Right lobe of liver (tissue), 6 donors: ENCODE measurements around the gene RBM48. TPM values are rescaled to one million over a fixed set of nuclear protein-coding genes. Genes with fewer than 3 reads are reported as not detected.
A peak's percentile ranks its signal among the peaks of the same experiment; 100 is the strongest.

Experiments
- ATAC-seq, 4 donors: fragments of 200-7000 bp; cut with Tn5 transposase; one replicate each; pipeline ENCODE4 v1.9.1; 2020; ENCODE audit warnings: mild to moderate bottlenecking in 4 of 4, moderate library complexity in 4 of 4
- DNase-seq, 3 donors: peaks; one replicate each; pipeline ENCODE4 v3.0.0-alpha.2; 2020
- H3K27ac ChIP-seq, 3 donors: fragments of 200-600 bp; one replicate each; pipeline ENCODE4 v1.8.0; 2022
- H3K27me3 ChIP-seq, 2 donors: fragments of 200-600 bp; one replicate each; pipeline ENCODE4 v1.8.0; 2022
- H3K36me3 ChIP-seq, 4 donors: fragments of 200-600 bp; sonication (generic) in 1 of 4; one replicate each; pipeline versions ENCODE4 v1.5.1 to v1.8.0; 2017 to 2022; ENCODE audit warnings: control low read depth in 1 of 4
- H3K4me1 ChIP-seq, 4 donors: fragments of 200-600 bp; sonication (generic) in 1 of 4; one replicate each; pipeline versions ENCODE4 v1.5.1 to v1.8.0; 2017 to 2022; ENCODE audit warnings: control low read depth in 1 of 4
- H3K4me3 ChIP-seq, 3 donors: fragments of 200-600 bp; one replicate each; pipeline ENCODE4 v1.8.0; 2022
- H3K9me3 ChIP-seq, 4 donors: fragments of 200-600 bp; sonication (generic) in 1 of 4; one replicate each; pipeline versions ENCODE4 v1.5.1 to v1.8.0; 2017 to 2022; ENCODE audit warnings: control low read depth in 1 of 4
- CTCF ChIP-seq, 4 donors: fragments of 200-600 bp in 3 of 4; fragments of 450-650 bp in 1 of 4; IDR thresholded peaks; one replicate each; pipeline versions ENCODE4 v1.5.1 to v1.8.0; 2016 to 2022; ENCODE audit warnings: antibody characterized with exemption in 4 of 4, mild to moderate bottlenecking in 2 of 4
- POLR2A ChIP-seq: fragments of 450-650 bp; IDR thresholded peaks from one replicate; pipeline ENCODE4 v1.6.1; 2017; ENCODE audit warnings: antibody characterized with exemption, mild to moderate bottlenecking
- WGBS: methylation state at CpG from one replicate; pipeline ENCODE4 v1.1.6; 2018; ENCODE audit warnings: low coverage, low lambda C conversion rate; ENCODE audit not compliant: insufficient coverage; ENCODE audit errors: missing lambda C conversion rate; 5-methylcytosine and 5-hydroxymethylcytosine counted together
- intact Hi-C, 2 donors: fragments of 100-400 bp; cut with DNase I; formaldehyde crosslinking; loops; one replicate each; pipeline versions ENCODE4 v1.11.2 to v1.14.1; 2022
- total RNA-seq, 6 experiments: library from RNA; depleted of rRNA in 2 of 6; stranded (reverse); fragments of >200 nt in 2 of 6; fragmentation: NEBNext Ultra II Directional in 3 of 6; extraction: Animal tissue kit (Norgen Biotek cat#: 25700) in 3 of 6; gene quantifications; one replicate each; pipeline versions ENCODE4 v1.1.0 to v1.2.4, GENCODE V29; 2016 to 2023
- donor health status: DM: no; HTN: yes; CAD: no.
- donor health status: DM: no; HTN: no; CAD: no.
- donor health status: DM: no; HTN: no; CAD: no.
- donor health status: DM: no; HTN: yes; CAD: no.
- donor health status: DM: no; HTN: yes; CAD: no.

Gene RBM48
- total RNA-seq, 6 experiments from 2014 or later: 4.2 to 6.9 (median 4.7) TPM

GRCh38 chr7:92586841-92587240 is 58.2 kb downstream of the RBM48 start:
- 34% methylated on average over 4 of the region's 4 CpGs for WGBS
- H3K4me3 ChIP-seq: no peak overlapping the region
- peaks cover 0 to 40% (median 6%) of the 10 kb centered on the region in 4 donors for H3K4me1 ChIP-seq
- TF ChIP-seq POLR2A: no peak
- TF ChIP-seq CTCF (IDR thresholded peaks at IDR 0.05): no peak
- H3K27me3 ChIP-seq: no peaks in the 10 kb centered on the region
- no peaks in the 10 kb centered on the region for H3K36me3 ChIP-seq
- ATAC-seq (no peak), DNase-seq (no peak)
- H3K27ac ChIP-seq: peak overlapping the region in 2 of 3 donors; percentile 12 to 56
- no peaks in the 10 kb centered on the region for H3K9me3 ChIP-seq
- intact Hi-C loops: no loop called here

Other genes with a start within 250 kb of the RBM48 start
- gene GATAD1, start 81.3 kb upstream of the RBM48 start, total RNA-seq: 10 to 100 TPM; 11.5 to 16.8 (median 14.0) TPM
- gene ERVW-1, start 50.8 kb upstream of the RBM48 start, total RNA-seq: not detected
- gene PEX1, start 275 bp upstream of the RBM48 start, total RNA-seq: 10 to 100 TPM in 5 of 6 experiments, 1 to 10 TPM in 1; 10.0 to 12.0 (median 10.8) TPM
- gene FAM133B, start 61.6 kb downstream of the RBM48 start, total RNA-seq: 10 to 100 TPM in 3 of 6 experiments, 1 to 10 TPM in 3; 8.6 to 11.6 (median 9.7) TPM